ENCODE measurements around the gene FBXL7.

The FBXL7 gene

DNA sequence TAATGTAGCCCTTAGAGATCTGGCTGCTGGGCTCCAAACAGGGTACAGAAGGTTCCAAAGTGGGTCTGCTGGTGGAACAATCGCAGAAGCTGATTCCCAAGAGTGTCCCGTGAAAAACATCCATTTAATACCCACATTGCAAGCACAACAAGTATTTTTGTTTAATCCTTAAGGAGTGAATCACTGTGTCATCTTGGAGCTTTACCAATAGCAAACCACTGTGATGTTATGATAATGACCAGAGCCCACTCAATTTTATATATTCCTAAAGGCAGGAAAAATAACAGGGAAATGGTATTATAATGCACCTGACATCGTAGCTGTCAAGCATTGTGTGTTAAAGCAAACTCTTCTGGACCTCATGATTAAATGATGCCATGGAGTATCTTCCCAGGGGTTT lies 291.9 kb downstream of the FBXL7 start:
- H3K9me3 ChIP-seq (ENCODE audit: insufficient read depth, low read length, severe bottlenecking) = no peaks in the 10 kb centered on the region
- H3K27me3 ChIP-seq (ENCODE audit: insufficient read depth, low read length, poor library complexity) = no peaks in the 10 kb centered on the region
- no peak overlapping the region for H3K4me3 ChIP-seq (ENCODE audit: low read depth in 1 of 2, low read length in 2 of 2)
- peaks cover 2% of the 10 kb centered on the region; the same call in 1 of the 2 replicates for H4K20me1 ChIP-seq (ENCODE audit: insufficient read depth, low read length)
- H3K9ac ChIP-seq (ENCODE audit: low read depth, low read length) = no peak overlapping the region
- ATAC-seq (ENCODE audit: insufficient read depth, low read depth) = no peak
- no peaks in the 10 kb centered on the region for H3K36me3 ChIP-seq (ENCODE audit: insufficient read depth, low read length)
- H3K79me2 ChIP-seq (ENCODE audit: insufficient read depth, low read length) = no peaks in the 10 kb centered on the region
- H3K4me1 ChIP-seq (ENCODE audit: insufficient read depth, low read length) = peaks cover 15% of the 10 kb centered on the region
- TF ChIP-seq, protein P1, sequence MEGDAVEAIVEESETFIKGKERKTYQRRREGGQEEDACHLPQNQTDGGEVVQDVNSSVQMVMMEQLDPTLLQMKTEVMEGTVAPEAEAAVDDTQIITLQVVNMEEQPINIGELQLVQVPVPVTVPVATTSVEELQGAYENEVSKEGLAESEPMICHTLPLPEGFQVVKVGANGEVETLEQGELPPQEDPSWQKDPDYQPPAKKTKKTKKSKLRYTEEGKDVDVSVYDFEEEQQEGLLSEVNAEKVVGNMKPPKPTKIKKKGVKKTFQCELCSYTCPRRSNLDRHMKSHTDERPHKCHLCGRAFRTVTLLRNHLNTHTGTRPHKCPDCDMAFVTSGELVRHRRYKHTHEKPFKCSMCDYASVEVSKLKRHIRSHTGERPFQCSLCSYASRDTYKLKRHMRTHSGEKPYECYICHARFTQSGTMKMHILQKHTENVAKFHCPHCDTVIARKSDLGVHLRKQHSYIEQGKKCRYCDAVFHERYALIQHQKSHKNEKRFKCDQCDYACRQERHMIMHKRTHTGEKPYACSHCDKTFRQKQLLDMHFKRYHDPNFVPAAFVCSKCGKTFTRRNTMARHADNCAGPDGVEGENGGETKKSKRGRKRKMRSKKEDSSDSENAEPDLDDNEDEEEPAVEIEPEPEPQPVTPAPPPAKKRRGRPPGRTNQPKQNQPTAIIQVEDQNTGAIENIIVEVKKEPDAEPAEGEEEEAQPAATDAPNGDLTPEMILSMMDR (IDR thresholded peaks at IDR 0.05; ENCODE audit: borderline replicate concordance, extremely low read depth, low read length, poor library complexity, severe bottlenecking) = no peak
- no peak for TF ChIP-seq EZH2 (IDR thresholded peaks at IDR 0.05; ENCODE audit: borderline replicate concordance, low read depth, low read length, severe bottlenecking)
- no peak overlapping the region for H3K27ac ChIP-seq (ENCODE audit: low read length)
- H3K4me2 ChIP-seq (ENCODE audit: insufficient read depth, low read length) = no peak overlapping the region
- no peak for DNase-seq
- no peak overlapping the region for H2AFZ ChIP-seq (ENCODE audit: low read depth, low read length)

DNA sequence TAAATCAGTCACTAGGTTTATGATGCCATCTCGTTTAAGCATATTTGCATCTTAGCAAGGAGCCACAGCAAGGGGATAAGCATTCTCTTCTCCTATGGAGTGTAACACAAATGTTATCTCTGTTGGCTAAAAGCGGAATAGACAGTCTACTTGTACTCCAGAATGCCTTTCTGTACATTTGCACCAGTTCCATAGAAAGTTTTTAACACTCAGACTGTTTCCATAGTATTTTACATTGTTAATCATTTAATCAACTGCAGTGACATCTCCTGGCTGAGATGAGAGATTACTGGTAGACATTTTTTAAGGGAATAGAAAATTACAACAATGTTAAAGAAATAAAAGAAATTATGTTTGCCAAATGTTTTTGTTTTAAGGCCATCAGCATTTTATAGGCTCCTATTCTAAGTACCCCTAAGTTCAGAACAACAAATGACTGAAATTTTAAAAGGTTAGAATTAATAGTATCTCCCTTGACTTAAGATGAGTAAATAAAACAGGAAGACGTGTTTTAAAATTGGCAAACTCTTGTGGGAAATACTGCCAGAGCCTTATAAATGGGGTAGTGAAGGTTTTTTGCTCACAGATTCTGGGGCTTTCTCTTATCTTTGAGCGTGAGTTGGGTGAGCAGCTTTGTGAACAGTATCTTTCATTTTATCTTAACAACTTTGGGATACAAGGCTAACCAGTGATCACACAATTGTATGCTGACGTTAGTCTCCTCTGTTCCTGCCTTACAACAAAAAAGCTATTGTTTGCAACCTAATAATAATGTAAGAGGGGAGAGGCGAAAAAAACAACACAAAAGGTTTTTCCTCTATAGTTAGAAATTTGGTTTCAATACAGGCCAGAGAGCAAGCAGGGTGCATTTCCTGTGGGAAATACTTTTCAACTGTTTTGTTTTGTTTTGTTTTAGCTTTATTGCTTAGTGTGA lies 294.3 kb downstream of the FBXL7 start:
- no peak overlapping the region for H2AFZ ChIP-seq (ENCODE audit: low read depth, low read length)
- no peak overlapping the region for H3K4me3 ChIP-seq (ENCODE audit: low read depth in 1 of 2, low read length in 2 of 2)
- no peaks in the 10 kb centered on the region for H3K36me3 ChIP-seq (ENCODE audit: insufficient read depth, low read length)
- H3K4me2 ChIP-seq (ENCODE audit: insufficient read depth, low read length) = no peak overlapping the region
- ATAC-seq (ENCODE audit: insufficient read depth, low read depth) (peak; percentile 41; the same call in 1 of the 3 replicates), DNase-seq (no peak)
- H3K27ac ChIP-seq (ENCODE audit: low read length) = 0 out of 2 replicates have a peak overlapping the region, but pooled peaks have one; percentile 20
- H3K27me3 ChIP-seq (ENCODE audit: insufficient read depth, low read length, poor library complexity) = no peaks in the 10 kb centered on the region
- H4K20me1 ChIP-seq (ENCODE audit: insufficient read depth, low read length) = peaks cover 2% of the 10 kb centered on the region; the same call in 1 of the 2 replicates
- H3K4me1 ChIP-seq (ENCODE audit: insufficient read depth, low read length) = peaks cover 15% of the 10 kb centered on the region
- TF ChIP-seq, protein P1 (IDR thresholded peaks at IDR 0.05; ENCODE audit: borderline replicate concordance, extremely low read depth, low read length, poor library complexity, severe bottlenecking) = peak; percentile 61
- no peak for TF ChIP-seq EZH2 (IDR thresholded peaks at IDR 0.05; ENCODE audit: borderline replicate concordance, low read depth, low read length, severe bottlenecking)
- no peaks in the 10 kb centered on the region for H3K79me2 ChIP-seq (ENCODE audit: insufficient read depth, low read length)
- no peak overlapping the region for H3K9ac ChIP-seq (ENCODE audit: low read depth, low read length)
- H3K9me3 ChIP-seq (ENCODE audit: insufficient read depth, low read length, severe bottlenecking) = no peaks in the 10 kb centered on the region

GRCh38 chr5:15796096-15796495 lies 296.1 kb downstream of the FBXL7 start:
- Histone ChIP-seq H4K20me1 (ENCODE audit: insufficient read depth, low read length) (no peaks in the 10 kb centered on the region), H3K9ac (ENCODE audit: low read depth, low read length) (no peak overlapping the region), H2AFZ (ENCODE audit: low read depth, low read length) (no peak overlapping the region), H3K4me1 (ENCODE audit: insufficient read depth, low read length) (peaks cover 15% of the 10 kb centered on the region), H3K9me3 (ENCODE audit: insufficient read depth, low read length, severe bottlenecking) (no peaks in the 10 kb centered on the region), H3K27me3 (ENCODE audit: insufficient read depth, low read length, poor library complexity) (no peaks in the 10 kb centered on the region), H3K36me3 (ENCODE audit: insufficient read depth, low read length) (no peaks in the 10 kb centered on the region), H3K27ac (ENCODE audit: low read length) (no peak overlapping the region), H3K79me2 (ENCODE audit: insufficient read depth, low read length) (no peaks in the 10 kb centered on the region), H3K4me3 (ENCODE audit: low read depth in 1 of 2, low read length in 2 of 2) (no peak overlapping the region), H3K4me2 (ENCODE audit: insufficient read depth, low read length) (no peak overlapping the region)
- ATAC-seq (ENCODE audit: insufficient read depth, low read depth) (no peak), DNase-seq (no peak)
- TF ChIP-seq, protein P1 (IDR thresholded peaks at IDR 0.05; ENCODE audit: borderline replicate concordance, extremely low read depth, low read length, poor library complexity, severe bottlenecking) = no peak
- no peak for TF ChIP-seq EZH2 (IDR thresholded peaks at IDR 0.05; ENCODE audit: borderline replicate concordance, low read depth, low read length, severe bottlenecking)

All from DND-41 (cell line).